HG03439 (cell line): Measurements from ENCODE around the gene VGF.
"Not testable (repeated sequence)": the region's sequence is repeated elsewhere in the genome, so short reads cannot be mapped to it uniquely, and the experiment has no call there.

ENCODE experiments used
- ATAC-seq: cut with Tn5 transposase; IDR thresholded peaks from one replicate; pipeline ENCODE4 v1.9.1; 2021; ENCODE audit warnings: mild to moderate bottlenecking, moderate library complexity; ENCODE audit not compliant: unreplicated experiment

Gene VGF

DNA sequence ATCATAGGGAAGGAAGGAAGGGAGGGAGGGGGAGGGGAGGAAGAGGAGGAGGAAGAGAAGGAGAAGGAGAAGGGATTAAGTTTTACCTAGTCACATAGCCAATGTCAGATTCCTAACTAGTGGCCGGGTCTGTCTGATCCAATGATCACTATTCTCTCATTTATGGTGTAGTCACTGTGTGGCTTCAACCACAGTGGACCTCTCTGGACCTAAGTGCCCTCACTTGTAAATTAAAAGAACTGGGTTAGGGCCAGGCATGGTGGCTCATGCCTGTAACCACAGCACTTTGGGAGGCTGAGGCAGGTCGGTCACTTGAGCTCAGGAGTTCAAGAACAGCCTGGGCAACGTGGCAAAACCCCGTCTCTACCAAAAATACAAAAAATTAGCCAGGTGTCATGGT lies 45.1 kb downstream of the VGF start:
- no peak for ATAC-seq

GRCh38 chr7:101119876-101120275 lies 45.5 kb downstream of the VGF start:
- ATAC-seq, result no peak

- ATAC-seq, result no peak
Observed at GRCh38 chr7:101118856-101119255, 46.5 kb downstream of the VGF start.

GRCh38 chr7:101116898-101117297 lies 48.5 kb downstream of the VGF start:
- no peak for ATAC-seq

DNA sequence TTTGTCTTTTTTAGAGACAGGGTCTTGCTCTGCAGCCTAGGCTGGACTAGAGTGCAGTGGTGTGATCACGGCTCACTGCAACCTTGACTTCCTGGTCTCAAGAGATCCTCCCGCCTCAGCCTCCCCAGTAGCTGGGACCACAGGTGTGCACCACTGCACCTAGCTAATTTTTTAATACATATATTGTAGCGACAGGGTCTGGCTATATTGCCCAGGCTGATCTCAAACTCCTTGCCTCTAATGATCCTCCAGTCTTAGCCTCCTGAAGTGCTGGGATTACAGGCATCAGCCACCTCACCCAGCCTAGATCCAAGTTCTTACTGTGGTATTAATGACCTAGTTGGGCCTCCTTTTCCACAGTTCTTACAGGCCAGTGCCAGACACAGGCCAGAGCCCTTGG lies 50.2 kb downstream of the VGF start:
- no peak for ATAC-seq

GRCh38 chr7:101114492-101114891 lies 50.9 kb downstream of the VGF start:
- no peak for ATAC-seq

DNA sequence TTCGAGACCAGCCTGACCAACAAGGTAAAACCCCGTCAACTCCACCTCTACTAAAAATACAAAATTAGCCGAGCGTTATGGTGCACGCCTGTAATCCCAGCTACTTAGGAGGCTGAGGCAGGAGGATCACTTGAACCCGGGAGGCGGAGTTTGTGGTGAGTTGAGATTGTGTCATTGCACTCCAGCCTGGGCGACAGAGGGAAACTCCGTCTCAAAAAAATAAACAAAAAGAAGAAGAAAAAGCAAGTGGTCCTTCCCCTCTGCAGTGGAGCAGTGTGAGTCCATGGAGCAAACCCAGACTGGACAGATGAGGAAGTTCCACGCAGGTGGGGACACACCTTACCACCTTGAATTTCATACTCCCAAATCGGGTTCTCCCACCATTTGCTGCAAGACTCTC lies 51.5 kb downstream of the VGF start:
- no peak for ATAC-seq

- ATAC-seq, result not testable (repeated sequence)
Observed at GRCh38 chr7:101113140-101113539, 52.2 kb downstream of the VGF start.
